ENCODE results near the gene DUOXA1. TPM values are rescaled to one million over a fixed set of nuclear protein-coding genes. Genes with fewer than 3 reads are reported as not detected.

Gene DUOXA1
- total and polyA plus RNA-seq, 8 donors: 0.52 to 135 (median 1.3) TPM

GRCh38 chr15:45150997-45151396 is 21.3 kb upstream of the DUOXA1 start:
- intact Hi-C loops (cut with DNase I): loop anchor here in 1 of 2 donors (10.0 kb wide), 1 partner anchor 114 kb away; no protein-coding TSS in a partner anchor
- ATAC-seq: no peak

GRCh38 chr15:45150481-45150880 is 20.8 kb upstream of the DUOXA1 start:
- intact Hi-C loops (cut with DNase I): loop anchor here in 1 of 2 donors (10.0 kb wide), 1 partner anchor 114 kb away; no protein-coding TSS in a partner anchor
- ATAC-seq (no peak), DNase-seq (no peak)
- Histone ChIP-seq H3K27ac (no peak overlapping the region), H3K36me3 (peaks cover 0 to 33% of the 10 kb centered on the region in 2 donors), H3K4me1 (no peaks in the 10 kb centered on the region), H3K27me3 (no peaks in the 10 kb centered on the region), H3K9me3 (no peaks in the 10 kb centered on the region), H3K4me3 (no peak overlapping the region)
- TF ChIP-seq CTCF (IDR thresholded peaks at IDR 0.05): no peak

More at GRCh38 chr15:45150997-45151396, 21.3 kb upstream of the DUOXA1 start:
- Histone ChIP-seq H3K27ac (no peak overlapping the region), H3K9me3 (no peaks in the 10 kb centered on the region), H3K4me3 (no peak overlapping the region), H3K36me3 (peaks cover 0 to 38% of the 10 kb centered on the region in 2 donors), H3K27me3 (no peaks in the 10 kb centered on the region), H3K4me1 (no peaks in the 10 kb centered on the region)
- DNase-seq: no peak
- no peak for TF ChIP-seq CTCF (IDR thresholded peaks at IDR 0.05)

GRCh38 chr15:45149060-45149459 is 19.4 kb upstream of the DUOXA1 start:
- Histone ChIP-seq H3K36me3 (peaks cover 0 to 39% of the 10 kb centered on the region in 2 donors), H3K27me3 (no peaks in the 10 kb centered on the region), H3K9me3 (no peaks in the 10 kb centered on the region), H3K27ac (no peak overlapping the region), H3K4me1 (no peaks in the 10 kb centered on the region), H3K4me3 (no peak overlapping the region)
- no peak for ATAC-seq
- intact Hi-C loops (cut with DNase I): no loop called here
- no peak for TF ChIP-seq CTCF (IDR thresholded peaks at IDR 0.05)
- DNase-seq: no peak

GRCh38 chr15:45148076-45149059 is 18.7 kb upstream of the DUOXA1 start:
- Histone ChIP-seq H3K4me3 (no peak overlapping the region), H3K27me3 (no peaks in the 10 kb centered on the region), H3K27ac (no peak overlapping the region), H3K36me3 (peaks cover 0 to 44% of the 10 kb centered on the region in 2 donors), H3K4me1 (no peaks in the 10 kb centered on the region), H3K9me3 (no peaks in the 10 kb centered on the region)
- no peak for DNase-seq
- no peak for TF ChIP-seq CTCF (IDR thresholded peaks at IDR 0.05)
- intact Hi-C loops (cut with DNase I): no loop called here
- ATAC-seq: no peak

GRCh38 chr15:45147606-45148005 is 17.9 kb upstream of the DUOXA1 start:
- H3K36me3 ChIP-seq: peaks cover 0 to 38% of the 10 kb centered on the region in 2 donors
- H3K4me3 ChIP-seq: no peak overlapping the region
- intact Hi-C loops (cut with DNase I): no loop called here
- no peak for TF ChIP-seq CTCF (IDR thresholded peaks at IDR 0.05)
- no peaks in the 10 kb centered on the region for H3K27me3 ChIP-seq
- no peak overlapping the region for H3K27ac ChIP-seq
- no peaks in the 10 kb centered on the region for H3K9me3 ChIP-seq
- ATAC-seq: no peak
- no peaks in the 10 kb centered on the region for H3K4me1 ChIP-seq
- DNase-seq: no peak
